DLD1 (cell line): ENCODE results near the gene ARHGAP30.
"Not testable (repeated sequence)": the region's sequence is repeated elsewhere in the genome, so short reads cannot be mapped to it uniquely, and the experiment has no call there.

ENCODE experiments used
- in situ Hi-C: cut with HindIII; loops from 2 replicates; pipeline ENCODE4 v1.10.0; 2017; ENCODE audit warnings: low sequenced_read_pairs

The ARHGAP30 gene

GRCh38 chr1:161045736-161046604, 23.7 kb downstream of the ARHGAP30 start, which contains the start of gene USF1:
USF1 (minus strand) TSS chr1:161045977; CDS start chr1:161043275, 2,702 bp downstream.
- in situ Hi-C loops, result no loop called here

GRCh38 chr1:161044908-161045735, 24.6 kb downstream of the ARHGAP30 start:
- in situ Hi-C loops, result no loop called here

- in situ Hi-C loops, result no loop called here
Measured at GRCh38 chr1:161044535-161044907, 25.2 kb downstream of the ARHGAP30 start.

- in situ Hi-C loops, result no loop called here
Measured at GRCh38 chr1:161039546-161039945, 30.1 kb downstream of the ARHGAP30 start.

- in situ Hi-C loops, result no loop called here
Measured at GRCh38 chr1:161039154-161039545, 30.5 kb downstream of the ARHGAP30 start.

GRCh38 chr1:161038523-161039153, 31.1 kb downstream of the ARHGAP30 start, which contains the start of gene TSTD1:
TSTD1 (minus strand) TSS chr1:161038964; CDS start chr1:161038889, 75 bp downstream.
- in situ Hi-C loops, result no loop called here

GRCh38 chr1:161037661-161038522, 31.8 kb downstream of the ARHGAP30 start:
- in situ Hi-C loops, result no loop called here

GRCh38 chr1:161033751-161034150, 35.9 kb downstream of the ARHGAP30 start:
- in situ Hi-C loops, result no loop called here

- in situ Hi-C loops, result no loop called here
Measured at GRCh38 chr1:161032409-161032808, 37.3 kb downstream of the ARHGAP30 start.

- in situ Hi-C loops, result no loop called here
Measured at GRCh38 chr1:161031874-161032273, 37.8 kb downstream of the ARHGAP30 start.

- in situ Hi-C loops, result not testable (repeated sequence)
Measured at GRCh38 chr1:161029466-161029865, 40.2 kb downstream of the ARHGAP30 start.

GRCh38 chr1:161026954-161027353, 42.7 kb downstream of the ARHGAP30 start:
- in situ Hi-C loops, result not testable (repeated sequence)

GRCh38 chr1:161022432-161022831, 47.3 kb downstream of the ARHGAP30 start:
- in situ Hi-C loops, result not testable (repeated sequence)

- in situ Hi-C loops, result no loop called here
Measured at GRCh38 chr1:161021970-161022353, 47.7 kb downstream of the ARHGAP30 start.

- in situ Hi-C loops, result no loop called here
Measured at GRCh38 chr1:161021165-161021969, 48.3 kb downstream of the ARHGAP30 start.

- in situ Hi-C loops, result no loop called here
Measured at GRCh38 chr1:161020509-161021164, 49.1 kb downstream of the ARHGAP30 start, which contains the start of gene F11R. F11R (minus strand) TSS chr1:161021152; CDS start chr1:161021073, 79 bp downstream.

- in situ Hi-C loops, result no loop called here
Measured at GRCh38 chr1:161019751-161020495, 49.8 kb downstream of the ARHGAP30 start.

- in situ Hi-C loops, result not testable (repeated sequence)
Measured at GRCh38 chr1:161019111-161019660, 50.5 kb downstream of the ARHGAP30 start.
